ENCODE data around the gene DHRS7C.

DNA sequence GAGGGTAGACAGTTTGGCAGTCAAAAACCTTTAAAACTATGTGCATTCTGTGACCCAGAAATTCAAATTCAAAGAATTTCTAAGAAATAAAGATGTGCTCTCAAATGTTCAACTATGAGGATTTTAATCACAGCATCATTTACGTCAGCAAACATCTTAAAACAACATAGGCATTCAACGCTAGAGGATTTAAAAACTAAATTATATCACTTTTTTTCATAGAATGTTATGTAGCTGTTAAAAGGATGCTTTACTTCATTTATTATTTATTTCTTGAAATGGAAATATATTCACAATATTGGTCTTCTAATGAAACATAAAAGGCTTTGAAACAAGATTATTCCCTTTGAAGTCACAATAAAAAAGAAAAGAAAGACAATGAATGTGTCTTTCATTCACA is 38.0 kb upstream of the DHRS7C start:
- TF ChIP-seq, protein P1, sequence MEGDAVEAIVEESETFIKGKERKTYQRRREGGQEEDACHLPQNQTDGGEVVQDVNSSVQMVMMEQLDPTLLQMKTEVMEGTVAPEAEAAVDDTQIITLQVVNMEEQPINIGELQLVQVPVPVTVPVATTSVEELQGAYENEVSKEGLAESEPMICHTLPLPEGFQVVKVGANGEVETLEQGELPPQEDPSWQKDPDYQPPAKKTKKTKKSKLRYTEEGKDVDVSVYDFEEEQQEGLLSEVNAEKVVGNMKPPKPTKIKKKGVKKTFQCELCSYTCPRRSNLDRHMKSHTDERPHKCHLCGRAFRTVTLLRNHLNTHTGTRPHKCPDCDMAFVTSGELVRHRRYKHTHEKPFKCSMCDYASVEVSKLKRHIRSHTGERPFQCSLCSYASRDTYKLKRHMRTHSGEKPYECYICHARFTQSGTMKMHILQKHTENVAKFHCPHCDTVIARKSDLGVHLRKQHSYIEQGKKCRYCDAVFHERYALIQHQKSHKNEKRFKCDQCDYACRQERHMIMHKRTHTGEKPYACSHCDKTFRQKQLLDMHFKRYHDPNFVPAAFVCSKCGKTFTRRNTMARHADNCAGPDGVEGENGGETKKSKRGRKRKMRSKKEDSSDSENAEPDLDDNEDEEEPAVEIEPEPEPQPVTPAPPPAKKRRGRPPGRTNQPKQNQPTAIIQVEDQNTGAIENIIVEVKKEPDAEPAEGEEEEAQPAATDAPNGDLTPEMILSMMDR (IDR thresholded peaks at IDR 0.05) = no peak
- no peak for TF ChIP-seq POLR2A (IDR thresholded peaks at IDR 0.05)
